OCI-LY3 (cell line): ENCODE results near the gene GYPA.
"Not testable (repeated sequence)": the region's sequence is repeated elsewhere in the genome, so short reads cannot be mapped to it uniquely, and the experiment has no call there.

ENCODE experiments used
- H2AFZ ChIP-seq: fragments of 200-600, 300-600 bp; shearing (Covaris generic); 2 replicates; pipeline ENCODE4 v1.6.0; 2014; ENCODE audit warnings: antibody characterized with exemption, low read depth, low read length
- H3K27ac ChIP-seq: fragments of 200-600, 300-600 bp; sonication (generic); 2 replicates; pipeline ENCODE4 v1.5.1; 2014; ENCODE audit warnings: mild to moderate bottlenecking, low read length, moderate library complexity, mixed read lengths
- H3K27me3 ChIP-seq: fragments of 200-600, 300-600 bp; sonication (generic); 2 replicates; pipeline ENCODE4 v1.6.1; 2014; ENCODE audit warnings: low read depth, low read length, mixed read lengths
- H3K36me3 ChIP-seq: fragments of 200-600, 300-600 bp; sonication (generic); replicated peaks from 2 replicates; pipeline ENCODE3; 2014; ENCODE audit warnings: low read depth, low read length, mixed read lengths
- H3K4me1 ChIP-seq: fragments of 300-600, 200-600 bp; sonication (generic); 2 replicates; pipeline ENCODE4 v1.6.1; 2014; ENCODE audit warnings: low read length, mixed read lengths
- H3K4me2 ChIP-seq: fragments of 200-600, 300-600 bp; sonication (generic); 2 replicates; pipeline ENCODE4 v1.6.1; 2014; ENCODE audit warnings: low read length, mixed read lengths
- H3K4me3 ChIP-seq: fragments of 300-600, 200-600 bp; sonication (generic); 2 replicates; pipeline ENCODE4 v1.5.1; 2014; ENCODE audit warnings: antibody characterized with exemption, mild to moderate bottlenecking, low read length, moderate library complexity
- H3K79me2 ChIP-seq: fragments of 300-600, 200-600 bp; shearing (Covaris generic); 2 replicates; pipeline ENCODE4 v1.6.1; 2014; ENCODE audit warnings: mild to moderate bottlenecking, low read length, mixed read lengths
- H3K9ac ChIP-seq: fragments of 300-600, 200-600 bp; shearing (Covaris generic); 2 replicates; pipeline ENCODE4 v1.6.0; 2014; ENCODE audit warnings: mild to moderate bottlenecking, low read length, moderate library complexity
- H3K9me3 ChIP-seq: fragments of 200-600, 300-600 bp; shearing (Covaris generic); 2 replicates; pipeline ENCODE4 v1.6.1; 2014; ENCODE audit warnings: low read length, mixed read lengths; ENCODE audit not compliant: insufficient read depth
- H4K20me1 ChIP-seq: fragments of 200-600, 300-600 bp; sonication (generic); 2 replicates; pipeline ENCODE4 v1.6.1; 2016; ENCODE audit warnings: low read length, mixed read lengths; ENCODE audit not compliant: insufficient read depth
- EZH2phosphoT487 ChIP-seq: fragments of 200-600 bp; shearing (Covaris generic); IDR thresholded peaks from 2 replicates; pipeline ENCODE4 v1.6.1; 2018; ENCODE audit warnings: antibody characterized with exemption, mixed run types, low read depth
- TF ChIP-seq, protein P1 (sequence below): fragments of 200-600, 300-600 bp; sonication (generic); IDR thresholded peaks from 2 replicates; pipeline ENCODE4 v1.5.1; 2014; ENCODE audit warnings: antibody characterized with exemption, low read length, low read depth

GYPA gene

DNA sequence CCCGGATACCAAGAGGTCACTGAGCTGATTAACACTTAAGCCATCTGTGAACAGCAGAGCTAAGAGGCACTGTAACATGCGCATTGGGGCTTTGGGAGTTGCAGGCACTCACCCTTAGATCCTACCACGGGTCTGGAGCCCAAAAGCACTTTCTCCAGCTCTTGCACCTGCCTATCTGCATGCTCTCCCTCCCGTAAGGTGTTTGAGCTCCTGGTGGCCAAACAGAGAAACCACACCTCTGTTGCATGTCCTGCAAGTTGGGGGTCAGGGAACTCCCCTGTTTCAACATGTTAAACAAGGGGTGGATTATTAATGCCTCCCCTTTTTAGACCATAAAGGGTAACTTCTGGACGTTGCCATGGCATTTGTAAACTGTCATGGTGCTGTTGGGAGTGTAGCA is 49.8 kb downstream of the GYPA start:
- no peak overlapping the region for H3K4me3 ChIP-seq
- no peaks in the 10 kb centered on the region for H3K79me2 ChIP-seq
- H3K27ac ChIP-seq: no peak overlapping the region
- H4K20me1 ChIP-seq: no peaks in the 10 kb centered on the region
- H3K27me3 ChIP-seq: no peaks in the 10 kb centered on the region
- H3K9me3 ChIP-seq: no peaks in the 10 kb centered on the region
- H3K9ac ChIP-seq: no peak overlapping the region
- no peak for TF ChIP-seq EZH2phosphoT487
- TF ChIP-seq, protein P1, sequence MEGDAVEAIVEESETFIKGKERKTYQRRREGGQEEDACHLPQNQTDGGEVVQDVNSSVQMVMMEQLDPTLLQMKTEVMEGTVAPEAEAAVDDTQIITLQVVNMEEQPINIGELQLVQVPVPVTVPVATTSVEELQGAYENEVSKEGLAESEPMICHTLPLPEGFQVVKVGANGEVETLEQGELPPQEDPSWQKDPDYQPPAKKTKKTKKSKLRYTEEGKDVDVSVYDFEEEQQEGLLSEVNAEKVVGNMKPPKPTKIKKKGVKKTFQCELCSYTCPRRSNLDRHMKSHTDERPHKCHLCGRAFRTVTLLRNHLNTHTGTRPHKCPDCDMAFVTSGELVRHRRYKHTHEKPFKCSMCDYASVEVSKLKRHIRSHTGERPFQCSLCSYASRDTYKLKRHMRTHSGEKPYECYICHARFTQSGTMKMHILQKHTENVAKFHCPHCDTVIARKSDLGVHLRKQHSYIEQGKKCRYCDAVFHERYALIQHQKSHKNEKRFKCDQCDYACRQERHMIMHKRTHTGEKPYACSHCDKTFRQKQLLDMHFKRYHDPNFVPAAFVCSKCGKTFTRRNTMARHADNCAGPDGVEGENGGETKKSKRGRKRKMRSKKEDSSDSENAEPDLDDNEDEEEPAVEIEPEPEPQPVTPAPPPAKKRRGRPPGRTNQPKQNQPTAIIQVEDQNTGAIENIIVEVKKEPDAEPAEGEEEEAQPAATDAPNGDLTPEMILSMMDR: no peak
- H2AFZ ChIP-seq: no peak overlapping the region
- H3K4me1 ChIP-seq: no peaks in the 10 kb centered on the region
- H3K36me3 ChIP-seq: no peaks in the 10 kb centered on the region
- H3K4me2 ChIP-seq: no peak overlapping the region

DNA sequence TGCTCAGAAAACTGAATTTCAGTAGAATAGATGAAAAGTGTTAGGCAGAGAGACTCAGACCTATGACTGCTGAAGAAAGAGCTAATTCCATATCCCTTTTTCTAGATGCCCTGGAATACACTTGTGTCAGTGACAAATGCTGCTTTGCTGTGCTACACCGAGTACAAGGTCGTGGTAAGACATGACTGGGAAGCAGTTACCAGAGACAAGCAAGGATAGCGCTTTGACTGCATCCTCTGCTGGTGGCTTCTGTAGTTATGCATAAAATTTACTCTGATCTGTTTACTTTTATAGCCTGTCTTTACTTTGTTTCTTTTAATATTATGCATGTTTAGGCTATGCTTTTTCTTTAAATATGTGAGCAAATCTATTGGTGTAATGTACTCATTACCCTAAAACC is 58.5 kb downstream of the GYPA start:
- H3K36me3 ChIP-seq, H3K4me2 ChIP-seq, H3K4me3 ChIP-seq, H4K20me1 ChIP-seq, H3K4me1 ChIP-seq, H2AFZ ChIP-seq, H3K9me3 ChIP-seq, H3K27me3 ChIP-seq, H3K9ac ChIP-seq, H3K79me2 ChIP-seq, H3K27ac ChIP-seq: not testable (repeated sequence)

DNA sequence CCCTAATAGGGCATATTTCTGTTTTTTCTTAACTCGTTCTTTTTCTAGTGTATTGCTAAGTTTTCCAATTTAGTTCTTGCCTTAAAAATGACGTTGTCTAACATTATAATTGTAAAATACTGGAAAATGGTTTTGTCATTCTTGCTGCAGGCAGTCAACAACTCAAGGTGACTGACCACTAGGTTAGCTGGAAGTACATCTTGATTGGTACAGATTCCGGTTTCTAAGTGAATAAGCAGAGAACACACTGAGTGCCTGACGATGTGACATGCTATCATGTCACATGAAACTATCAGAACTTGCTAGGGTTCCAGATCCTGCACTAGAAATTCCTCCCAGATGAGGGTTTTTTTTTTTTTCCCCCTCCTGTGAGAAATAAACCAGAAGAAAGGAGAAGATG is 60.4 kb downstream of the GYPA start:
- H2AFZ ChIP-seq, H3K27ac ChIP-seq, H3K4me2 ChIP-seq, H3K9me3 ChIP-seq, H3K79me2 ChIP-seq, H3K4me1 ChIP-seq, H3K4me3 ChIP-seq, H4K20me1 ChIP-seq, H3K27me3 ChIP-seq, H3K36me3 ChIP-seq, H3K9ac ChIP-seq: not testable (repeated sequence)

DNA sequence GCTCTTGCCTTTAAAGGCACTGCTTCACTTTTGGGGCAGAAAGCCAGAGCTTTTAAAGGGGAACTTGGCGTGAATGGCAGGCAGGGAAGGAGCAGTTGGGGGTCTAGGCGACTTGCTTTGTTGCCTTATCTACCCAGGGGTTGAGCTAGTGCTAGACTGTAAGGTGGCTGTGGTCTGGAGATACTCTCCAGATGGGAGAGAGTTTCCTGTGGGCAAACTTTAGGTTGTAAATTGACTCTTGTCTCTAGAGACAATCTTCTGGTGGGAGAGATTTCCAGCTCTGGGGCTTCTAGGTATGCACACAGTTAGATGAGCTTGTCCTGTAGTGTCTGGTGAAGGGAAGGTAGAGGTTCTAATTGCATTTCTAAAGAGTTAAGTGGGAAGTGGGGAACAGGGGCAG is 61.8 kb downstream of the GYPA start:
- H3K27me3 ChIP-seq, H3K9me3 ChIP-seq, H2AFZ ChIP-seq, H3K27ac ChIP-seq, H3K4me1 ChIP-seq, H3K9ac ChIP-seq, H3K79me2 ChIP-seq, H3K4me2 ChIP-seq, H4K20me1 ChIP-seq, H3K36me3 ChIP-seq, H3K4me3 ChIP-seq: not testable (repeated sequence)

DNA sequence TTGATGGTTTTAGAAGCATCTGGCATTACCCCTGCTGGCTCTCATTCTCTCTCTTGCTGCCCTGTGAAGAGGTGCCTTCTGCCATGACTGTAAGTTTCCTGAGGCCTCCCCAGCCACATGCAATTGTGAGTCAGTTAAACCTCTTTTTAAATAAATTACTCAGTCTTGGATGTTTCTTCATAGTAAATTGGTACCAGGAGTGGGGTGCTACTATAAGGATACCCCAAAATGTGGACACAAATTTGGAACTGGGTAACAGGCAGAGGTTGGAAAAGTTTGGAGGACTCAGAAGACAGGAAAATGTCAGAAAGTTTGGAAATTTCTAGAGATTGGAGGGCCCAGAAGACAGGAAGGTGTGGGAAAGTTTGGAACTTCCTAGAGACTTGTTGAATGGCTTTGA is 79.0 kb downstream of the GYPA start:
- not testable (repeated sequence) for H3K4me2 ChIP-seq, H3K9me3 ChIP-seq, H3K79me2 ChIP-seq, H4K20me1 ChIP-seq, H2AFZ ChIP-seq, H3K27ac ChIP-seq, H3K9ac ChIP-seq, H3K36me3 ChIP-seq, H3K27me3 ChIP-seq, H3K4me3 ChIP-seq, H3K4me1 ChIP-seq

DNA sequence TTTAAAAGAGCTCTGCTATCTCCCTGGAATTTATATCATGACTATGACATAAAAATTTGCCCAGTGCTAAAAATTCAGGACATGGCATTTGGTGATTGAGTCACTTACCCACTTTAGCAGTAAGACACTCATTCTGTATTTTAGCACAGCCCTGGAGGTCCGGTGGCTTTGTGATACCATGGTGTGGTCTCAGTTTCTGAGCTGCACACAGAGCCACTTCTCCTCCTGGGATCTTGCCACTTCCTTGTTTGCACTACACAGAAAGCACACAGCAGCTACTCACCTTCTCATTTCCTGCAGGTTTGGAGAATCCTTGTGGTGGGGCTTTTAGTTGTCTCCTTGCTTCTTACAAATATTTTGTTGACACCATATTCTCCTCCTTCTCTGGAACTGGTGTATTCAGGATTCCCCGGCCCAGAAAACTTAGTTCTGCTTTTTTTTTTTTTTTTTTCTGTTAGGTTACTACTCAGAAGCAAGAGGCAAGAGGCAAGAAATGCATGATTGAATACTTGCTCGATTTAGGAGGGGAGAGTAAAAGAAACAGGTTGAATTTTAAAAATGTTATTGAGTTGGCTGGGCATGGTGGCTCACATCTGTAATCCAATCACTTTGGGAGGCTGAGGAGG is 80.2 kb downstream of the GYPA start:
- H3K79me2 ChIP-seq, H4K20me1 ChIP-seq, H3K27me3 ChIP-seq, H3K27ac ChIP-seq, H3K4me3 ChIP-seq, H2AFZ ChIP-seq, H3K4me1 ChIP-seq, H3K36me3 ChIP-seq, H3K9me3 ChIP-seq, H3K9ac ChIP-seq, H3K4me2 ChIP-seq: not testable (repeated sequence)
